HG03066 (cell line): ENCODE results near the gene RMDN3.

Source experiments
- ATAC-seq: cut with Tn5 transposase; IDR thresholded peaks from one replicate; pipeline ENCODE4 v1.9.1; 2021; ENCODE audit warnings: low read depth; ENCODE audit not compliant: unreplicated experiment

Gene RMDN3, protein sequence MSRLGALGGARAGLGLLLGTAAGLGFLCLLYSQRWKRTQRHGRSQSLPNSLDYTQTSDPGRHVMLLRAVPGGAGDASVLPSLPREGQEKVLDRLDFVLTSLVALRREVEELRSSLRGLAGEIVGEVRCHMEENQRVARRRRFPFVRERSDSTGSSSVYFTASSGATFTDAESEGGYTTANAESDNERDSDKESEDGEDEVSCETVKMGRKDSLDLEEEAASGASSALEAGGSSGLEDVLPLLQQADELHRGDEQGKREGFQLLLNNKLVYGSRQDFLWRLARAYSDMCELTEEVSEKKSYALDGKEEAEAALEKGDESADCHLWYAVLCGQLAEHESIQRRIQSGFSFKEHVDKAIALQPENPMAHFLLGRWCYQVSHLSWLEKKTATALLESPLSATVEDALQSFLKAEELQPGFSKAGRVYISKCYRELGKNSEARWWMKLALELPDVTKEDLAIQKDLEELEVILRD

DNA sequence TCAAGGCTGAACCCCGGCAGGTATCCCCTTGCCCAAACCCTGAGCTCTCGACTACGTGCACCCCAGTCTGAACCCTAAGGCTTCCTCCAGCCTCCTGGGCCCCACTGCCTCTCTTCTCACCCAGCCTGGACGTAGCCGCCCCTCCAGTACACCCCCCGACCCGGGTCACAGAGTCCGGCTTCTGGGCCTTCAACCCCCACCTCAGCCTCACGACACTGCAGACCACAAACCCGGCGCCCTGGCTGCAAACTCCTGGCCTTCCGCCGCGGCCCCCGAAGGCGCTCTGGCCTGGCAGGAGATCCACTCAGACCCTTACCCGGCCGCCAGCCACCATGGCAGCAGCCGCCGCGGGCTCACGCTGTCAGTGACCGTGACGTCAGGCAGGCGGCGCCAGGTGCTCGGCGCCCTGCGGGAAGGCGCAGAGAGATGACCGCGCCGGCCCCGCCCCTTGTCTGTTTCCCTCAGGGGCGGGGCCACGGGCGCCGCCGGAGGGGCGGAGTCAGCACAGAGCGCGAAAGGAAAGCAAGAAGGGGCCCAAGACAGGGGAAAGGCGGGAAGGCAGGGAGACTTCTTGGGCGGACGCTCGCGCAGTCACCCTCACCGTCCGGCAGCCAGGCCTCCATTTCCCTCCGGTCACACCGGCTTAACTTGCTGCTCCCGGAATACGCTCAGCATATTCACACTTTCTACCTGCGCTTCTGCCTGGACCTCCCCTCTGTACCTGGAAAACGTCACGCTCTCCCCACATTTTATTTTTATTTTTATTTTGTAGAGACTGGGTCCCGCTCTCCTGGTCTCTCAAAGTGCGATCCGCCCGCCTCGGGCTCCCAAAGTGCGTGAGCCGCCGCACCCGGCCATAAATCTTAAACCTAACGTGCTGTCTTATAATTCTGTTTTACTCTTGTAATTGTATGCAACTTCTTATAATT is at the start of gene RMDN3:
TSS of gene RMDN3 (minus strand) at position 372 of the 929 bp plus-strand sequence. CDS start 471 bp downstream, outside the sequence.
- ATAC-seq = peak; percentile 85

DNA sequence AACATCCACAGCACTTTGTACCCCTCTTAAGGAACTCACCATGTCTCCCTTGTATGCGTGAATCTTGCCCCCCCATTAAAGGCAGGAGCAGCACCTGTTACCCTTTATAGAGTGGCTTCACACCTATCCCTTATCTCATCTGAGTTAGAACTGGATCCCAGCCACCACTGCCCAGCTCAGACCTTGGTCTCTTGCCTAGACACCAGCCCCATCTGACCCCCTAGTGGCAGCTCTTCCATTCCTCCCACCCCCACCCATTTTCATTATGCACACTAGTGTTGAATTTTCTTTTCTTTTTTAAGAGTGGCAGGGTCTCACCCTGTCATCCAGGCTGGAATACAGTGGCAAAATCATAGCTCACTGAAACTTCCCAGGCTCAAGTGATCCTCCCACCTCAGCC is 48.6 kb upstream of the RMDN3 start:
- no peak for ATAC-seq

DNA sequence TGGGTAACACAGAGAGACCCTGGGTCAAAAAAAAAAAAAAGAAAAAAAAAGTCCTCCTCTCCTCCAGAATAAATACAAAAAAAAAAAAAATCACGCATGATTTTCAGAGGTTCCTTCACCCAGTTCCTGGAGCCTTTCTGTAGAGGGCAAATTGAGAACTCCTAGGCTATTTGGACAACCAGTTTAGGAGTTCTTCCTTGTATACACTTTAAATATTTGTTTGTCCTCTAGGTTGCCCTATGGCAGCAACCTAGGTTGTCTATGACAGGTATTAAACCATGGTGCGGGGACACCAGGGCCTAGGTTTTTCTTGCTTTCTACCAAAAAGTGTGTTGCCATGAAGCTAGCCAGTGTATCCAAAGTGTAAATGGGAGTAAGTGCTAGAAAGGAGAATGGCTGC is 48.0 kb upstream of the RMDN3 start:
- ATAC-seq = no peak

- no peak for ATAC-seq
These were observed 44.5 kb upstream of the RMDN3 start for GRCh38 chr15:40799523-40799922.

GRCh38 chr15:40796512-40796911 is 41.5 kb upstream of the RMDN3 start:
- ATAC-seq = no peak

- ATAC-seq = no peak
These were observed 41.0 kb upstream of the RMDN3 start for GRCh38 chr15:40796041-40796440.

DNA sequence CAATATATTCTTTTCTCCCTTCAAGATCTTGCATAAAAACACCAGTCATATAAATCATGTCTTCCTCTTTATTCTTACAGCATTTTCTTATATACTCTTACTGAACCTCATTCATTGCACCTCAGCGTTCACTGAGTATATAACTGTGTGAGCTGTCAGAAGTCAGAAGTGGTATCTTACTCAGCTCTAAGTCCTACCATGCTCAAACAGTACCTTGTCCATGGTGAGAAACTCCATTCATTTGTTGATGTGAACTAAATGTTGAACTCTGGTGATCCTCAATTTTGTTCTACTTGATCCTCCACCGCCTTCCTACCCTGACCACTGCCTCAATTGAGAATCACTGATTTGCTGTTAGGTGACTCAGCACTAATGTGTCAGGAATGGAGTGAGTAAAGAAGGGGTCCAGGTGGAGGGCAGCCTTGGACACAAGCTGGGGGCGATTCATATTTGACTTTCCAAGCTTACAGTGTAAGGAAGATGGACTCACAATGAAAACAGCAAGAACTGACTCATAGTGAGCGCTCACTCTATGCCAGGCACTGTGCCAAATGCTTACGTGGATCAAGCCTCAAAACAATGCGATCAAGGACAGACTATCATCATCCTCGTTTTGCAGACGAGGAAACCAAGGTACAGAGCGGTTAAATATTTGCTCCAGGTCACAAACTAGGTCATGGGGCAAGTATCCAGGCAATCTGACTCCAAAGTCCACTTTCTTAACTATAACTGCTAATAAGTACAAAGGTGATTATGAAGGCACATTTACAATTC is 38.3 kb upstream of the RMDN3 start:
- ATAC-seq = no peak

GRCh38 chr15:40792394-40792793 is 37.3 kb upstream of the RMDN3 start:
- no peak for ATAC-seq

DNA sequence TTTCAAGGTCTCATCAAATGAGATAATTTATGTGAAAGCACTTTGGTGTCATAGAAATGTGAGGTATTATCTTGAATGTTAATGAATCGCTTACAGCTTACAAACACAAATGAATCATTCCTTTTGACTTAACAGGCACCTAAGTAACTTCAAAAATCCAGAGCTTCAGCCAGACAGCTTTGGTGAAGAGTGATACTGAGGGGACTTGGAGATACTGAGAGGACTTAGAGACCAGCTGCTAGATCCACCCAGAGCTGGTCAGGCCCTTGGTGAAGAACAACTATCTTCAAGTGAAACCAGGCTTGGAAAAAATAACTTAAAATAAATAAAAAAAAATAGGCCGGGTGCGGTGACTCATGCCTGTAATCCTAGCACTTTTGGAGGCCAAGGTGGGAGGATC is 35.7 kb upstream of the RMDN3 start:
- ATAC-seq = no peak

DNA sequence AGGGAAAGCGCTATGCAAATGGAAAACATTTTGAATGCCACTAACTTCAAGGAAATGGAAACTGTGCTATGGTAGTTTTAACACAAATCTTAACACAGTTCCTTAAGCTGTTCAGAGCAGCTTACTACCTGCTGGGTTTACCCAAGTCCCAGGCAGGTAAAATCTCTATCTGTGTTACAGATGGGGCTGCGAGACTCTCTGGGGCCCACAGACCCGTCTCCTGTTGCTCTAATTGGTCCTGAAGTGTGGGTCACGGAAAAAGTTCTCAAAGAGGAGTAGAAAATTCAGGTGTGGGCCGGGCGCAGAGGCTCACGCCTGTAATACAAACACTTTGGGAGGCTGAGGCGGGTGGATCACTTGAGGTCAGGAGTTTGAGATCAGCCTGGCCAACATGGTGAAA is 34.9 kb upstream of the RMDN3 start:
- ATAC-seq = no peak

DNA sequence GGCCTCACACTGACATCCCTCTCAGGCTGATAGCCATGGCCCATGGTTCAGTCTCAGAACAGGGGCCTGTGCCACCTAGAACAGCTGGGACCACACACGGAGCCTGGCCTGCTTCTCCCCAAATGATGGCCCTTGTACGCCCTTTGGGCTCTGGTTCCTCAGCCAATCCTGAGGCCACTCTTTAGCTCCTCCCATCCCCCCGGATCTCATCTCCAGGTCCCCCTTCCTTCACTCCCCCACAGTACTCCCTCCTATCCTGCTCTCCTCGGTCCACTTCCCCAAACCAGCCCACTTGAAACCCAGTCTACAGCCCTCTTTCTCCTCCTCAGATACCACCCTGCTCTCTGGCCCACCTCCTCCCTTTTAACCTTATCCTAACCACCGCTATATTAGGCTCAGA is 34.1 kb upstream of the RMDN3 start:
- ATAC-seq = no peak

GRCh38 chr15:40787991-40788390 is 32.9 kb upstream of the RMDN3 start:
- ATAC-seq = no peak

DNA sequence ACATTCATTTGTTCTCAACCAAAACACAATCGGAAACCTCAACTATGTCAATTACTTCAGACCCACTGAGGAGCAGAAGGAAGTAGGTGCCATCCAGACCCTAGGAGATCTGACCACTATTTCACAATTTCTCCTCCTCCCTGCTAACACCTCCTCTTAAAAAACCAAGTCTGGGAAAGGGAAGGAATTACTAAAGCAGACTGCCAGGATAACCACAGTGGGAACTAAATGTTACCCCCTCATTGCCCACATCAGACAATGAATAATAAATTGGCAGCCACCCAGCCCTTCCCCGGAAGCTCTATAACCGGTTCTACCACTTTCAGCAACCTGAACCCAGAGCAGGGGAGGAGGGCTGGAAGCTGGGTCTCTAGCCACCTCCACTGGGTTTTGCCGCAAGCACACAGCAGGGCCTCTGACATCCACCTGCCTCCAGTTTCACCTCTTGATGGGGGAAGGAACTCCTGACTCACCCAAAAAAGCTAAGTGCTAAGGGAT is 32.3 kb upstream of the RMDN3 start:
- no peak for ATAC-seq

GRCh38 chr15:40785814-40786213 is 30.8 kb upstream of the RMDN3 start:
- no peak for ATAC-seq

DNA sequence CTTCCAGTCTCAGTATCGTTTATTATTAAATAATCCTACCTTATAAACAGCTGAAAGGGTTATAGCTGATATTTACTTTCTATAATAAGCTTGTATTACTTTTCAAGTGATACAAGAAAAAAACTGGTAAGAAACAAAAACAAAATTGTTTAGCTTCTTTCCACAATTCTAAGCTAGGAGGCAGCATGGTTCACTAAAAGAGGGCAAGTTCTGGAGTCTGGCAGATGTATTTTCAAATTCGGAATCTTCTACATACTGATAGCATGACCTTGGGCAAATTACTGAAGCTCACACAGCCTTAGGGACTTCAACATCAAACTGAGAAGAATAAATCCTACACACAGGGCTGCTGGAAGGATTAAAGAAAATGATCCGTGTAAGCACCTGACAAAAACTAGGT is 30.1 kb upstream of the RMDN3 start:
- no peak for ATAC-seq

DNA sequence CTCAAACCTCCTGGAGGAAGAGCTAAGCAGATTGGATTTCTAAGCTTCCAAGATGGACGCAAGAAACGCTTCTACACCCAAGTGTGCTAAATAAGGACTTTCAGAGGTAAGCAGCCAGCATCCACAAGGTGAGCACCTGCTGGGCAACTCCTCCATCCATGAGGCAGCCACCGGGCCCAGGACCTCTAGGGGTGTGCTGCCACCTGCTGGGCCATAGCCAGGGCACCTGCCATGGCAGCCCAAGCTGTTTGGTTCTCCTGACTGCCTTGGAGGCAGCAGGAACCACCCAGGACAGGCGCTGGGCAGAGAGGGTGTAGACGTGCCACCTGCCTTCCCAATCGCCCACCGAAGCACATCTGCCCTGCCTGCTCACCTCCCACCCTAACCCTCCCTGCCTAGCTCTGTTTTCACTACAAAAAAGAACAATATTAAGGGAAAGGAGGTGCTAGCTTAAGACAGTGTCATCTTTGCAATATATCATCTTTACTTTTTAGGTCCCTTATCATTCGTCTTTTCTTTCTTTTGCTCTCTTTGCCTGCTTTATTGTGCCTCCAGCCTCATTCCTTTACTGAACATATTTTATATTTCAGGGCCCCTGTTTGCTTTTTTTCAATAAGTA is 27.7 kb upstream of the RMDN3 start:
- no peak for ATAC-seq

- ATAC-seq = no peak
These were observed 21.6 kb upstream of the RMDN3 start for GRCh38 chr15:40776537-40777141.

- ATAC-seq = no peak
These were observed 20.9 kb upstream of the RMDN3 start for GRCh38 chr15:40775740-40776536.

- no peak for ATAC-seq
These were observed 20.0 kb upstream of the RMDN3 start for GRCh38 chr15:40775007-40775406.
